Ascending aorta (tissue), 2 donors: ENCODE data around the gene MAP2K6. TPM values are rescaled to one million over a fixed set of nuclear protein-coding genes. Genes with fewer than 3 reads are reported as not detected.

Source experiments
- DNase-seq, 2 donors: peaks; one replicate each; pipeline ENCODE4 v3.0.0-alpha.2; 2019; ENCODE audit warnings: low spot score in 2 of 2
- H3K27ac ChIP-seq, 2 donors: fragments of 200-600 bp; sonication (generic); one replicate each; pipeline ENCODE4 v1.5.1; 2016 to 2017; ENCODE audit warnings: mild to moderate bottlenecking in 1 of 2
- H3K27me3 ChIP-seq: fragments of 200-600 bp; sonication (generic); one replicate; pipeline ENCODE4 v1.5.1; 2017
- H3K36me3 ChIP-seq, 2 donors: fragments of 200-600 bp; sonication (generic); one replicate each; pipeline ENCODE4 v1.5.1; 2016
- H3K4me1 ChIP-seq, 2 donors: fragments of 200-600 bp; sonication (generic); one replicate each; pipeline ENCODE4 v1.5.1; 2016 to 2017; ENCODE audit warnings: mild to moderate bottlenecking in 1 of 2
- H3K4me3 ChIP-seq, 2 donors: fragments of 200-600 bp; sonication (generic); one replicate each; pipeline ENCODE4 v1.5.1; 2016 to 2017; ENCODE audit warnings: mild to moderate bottlenecking in 1 of 2
- H3K9me3 ChIP-seq, 2 donors: fragments of 200-600 bp; sonication (generic); one replicate each; pipeline ENCODE4 v1.5.1; 2016
- CTCF ChIP-seq, 3 experiments: fragments of 200-600 bp in 2 of 3; fragments of 450-650 bp in 1 of 3; sonication (generic) in 2 of 3; IDR thresholded peaks; one replicate each; pipeline ENCODE4 v1.5.1; 2016 to 2019; ENCODE audit warnings: antibody characterized with exemption in 3 of 3, mild to moderate bottlenecking in 1 of 3, moderate library complexity in 1 of 3
- intact Hi-C: fragments of 100-400 bp; cut with DNase I; formaldehyde crosslinking; loops from one replicate; pipeline ENCODE4 v1.15.1; 2023
- total RNA-seq: library from RNA; depleted of rRNA; stranded (reverse); fragments of >200 nt; gene quantifications from one replicate; pipeline ENCODE4 v1.1.0, GENCODE V29; 2016

The MAP2K6 gene
- total RNA-seq, 1 donor from 2014 or later: 6.7 TPM

- Histone ChIP-seq H3K27ac (no peak overlapping the region), H3K9me3 (no peaks in the 10 kb centered on the region), H3K27me3 (no peaks in the 10 kb centered on the region), H3K4me3 (no peak overlapping the region), H3K36me3 (no peaks in the 10 kb centered on the region), H3K4me1 (no peaks in the 10 kb centered on the region)
- intact Hi-C loops: no loop called here
- no peak for DNase-seq
- no peak for TF ChIP-seq CTCF (IDR thresholded peaks at IDR 0.05)
These were observed 6.7 kb upstream of the MAP2K6 start for GRCh38 chr17:69407759-69408158.

GRCh38 chr17:69410671-69411070, 3.8 kb upstream of the MAP2K6 start:
- TF ChIP-seq CTCF (IDR thresholded peaks at IDR 0.05): no peak
- H3K27ac ChIP-seq: no peak overlapping the region
- H3K9me3 ChIP-seq: no peaks in the 10 kb centered on the region
- no peak overlapping the region for H3K4me3 ChIP-seq
- no peak for DNase-seq
- peaks cover 0 to 2% of the 10 kb centered on the region in 2 donors for H3K4me1 ChIP-seq
- no peaks in the 10 kb centered on the region for H3K27me3 ChIP-seq
- intact Hi-C loops: no loop called here
- no peaks in the 10 kb centered on the region for H3K36me3 ChIP-seq

DNA sequence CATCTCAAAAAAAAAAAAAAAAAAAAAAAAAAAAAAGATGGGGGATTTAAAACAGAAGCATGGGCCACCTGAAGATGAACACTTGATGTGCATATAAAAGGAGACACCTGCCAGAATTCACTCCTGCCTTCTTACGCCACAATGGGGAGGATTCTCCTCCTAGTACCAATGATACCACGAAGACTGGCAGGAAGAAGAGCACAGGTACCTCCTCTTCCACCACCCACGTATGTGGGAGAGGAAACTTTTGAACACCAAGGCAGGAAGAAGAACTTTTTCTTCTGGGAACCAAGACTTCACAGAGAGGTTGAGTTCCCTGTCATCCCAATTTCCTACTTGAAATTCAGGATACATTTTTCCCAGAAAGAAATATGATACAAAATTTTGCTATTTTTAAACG, 2.7 kb upstream of the MAP2K6 start:
- intact Hi-C loops: no loop called here
- Histone ChIP-seq H3K4me1 (peaks cover 0 to 2% of the 10 kb centered on the region in 2 donors), H3K9me3 (no peaks in the 10 kb centered on the region), H3K27me3 (no peaks in the 10 kb centered on the region), H3K27ac (no peak overlapping the region), H3K36me3 (no peaks in the 10 kb centered on the region), H3K4me3 (no peak overlapping the region)
- no peak for DNase-seq
- TF ChIP-seq CTCF (IDR thresholded peaks at IDR 0.05): no peak

GRCh38 chr17:69412251-69412671, 2.2 kb upstream of the MAP2K6 start:
- Histone ChIP-seq H3K27ac (no peak overlapping the region), H3K9me3 (no peaks in the 10 kb centered on the region), H3K4me1 (peaks cover 0 to 2% of the 10 kb centered on the region in 2 donors), H3K36me3 (no peaks in the 10 kb centered on the region), H3K27me3 (no peaks in the 10 kb centered on the region), H3K4me3 (no peak overlapping the region)
- no peak for DNase-seq
- intact Hi-C loops: no loop called here
- TF ChIP-seq CTCF (IDR thresholded peaks at IDR 0.05): no peak

- TF ChIP-seq CTCF (IDR thresholded peaks at IDR 0.05): no peak
- H3K4me1 ChIP-seq: peaks cover 0 to 2% of the 10 kb centered on the region in 2 donors
- H3K27ac ChIP-seq: no peak overlapping the region
These were observed 934 bp downstream of the MAP2K6 start for GRCh38 chr17:69415431-69415830.

More at GRCh38 chr17:69415431-69415830, 934 bp downstream of the MAP2K6 start:
- DNase-seq: no peak
- Histone ChIP-seq H3K9me3 (no peaks in the 10 kb centered on the region), H3K4me3 (peak overlapping the region; percentile 59 to 63), H3K36me3 (no peaks in the 10 kb centered on the region), H3K27me3 (no peaks in the 10 kb centered on the region)
- intact Hi-C loops: no loop called here
